IPS-18c (cell line): ENCODE measurements around the gene TM2D3.
"Not testable (repeated sequence)": the region's sequence is repeated elsewhere in the genome, so short reads cannot be mapped to it uniquely, and the experiment has no call there.

Source experiments
- H3K4me3 ChIP-seq: 2 replicates; pipeline ENCODE4 v1.7.0; 2013; ENCODE audit warnings: low read depth, mild to moderate bottlenecking, low read length, moderate library complexity; ENCODE audit not compliant: insufficient read depth
- H3K9me3 ChIP-seq: one replicate; pipeline ENCODE4 v1.6.1; 2013; ENCODE audit warnings: mild to moderate bottlenecking, low read length, moderate library complexity; ENCODE audit not compliant: control insufficient read depth, insufficient read depth

TM2D3 gene

DNA sequence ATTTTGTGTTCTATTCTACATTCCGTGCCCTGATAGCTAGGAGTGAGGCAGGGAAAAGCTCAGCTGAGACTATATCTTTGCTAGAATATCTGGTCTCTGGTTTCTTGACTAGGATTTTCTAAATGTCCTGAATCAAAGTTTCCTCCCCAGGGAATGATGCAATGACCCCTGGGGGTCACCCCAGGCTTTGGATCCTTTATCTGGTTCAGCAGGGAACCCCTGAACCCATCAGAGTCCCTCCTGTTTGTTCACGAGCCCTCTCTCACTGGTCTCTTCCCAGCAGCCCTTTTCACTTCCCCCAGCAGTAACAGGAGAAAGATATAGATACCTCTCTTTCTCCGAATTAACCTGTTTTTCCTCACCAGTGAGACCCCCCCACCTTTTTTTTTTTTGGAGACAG, 14.3 kb downstream of the TM2D3 start:
- no peak overlapping the region for H3K4me3 ChIP-seq
- H3K9me3 ChIP-seq: no peaks in the 10 kb centered on the region

DNA sequence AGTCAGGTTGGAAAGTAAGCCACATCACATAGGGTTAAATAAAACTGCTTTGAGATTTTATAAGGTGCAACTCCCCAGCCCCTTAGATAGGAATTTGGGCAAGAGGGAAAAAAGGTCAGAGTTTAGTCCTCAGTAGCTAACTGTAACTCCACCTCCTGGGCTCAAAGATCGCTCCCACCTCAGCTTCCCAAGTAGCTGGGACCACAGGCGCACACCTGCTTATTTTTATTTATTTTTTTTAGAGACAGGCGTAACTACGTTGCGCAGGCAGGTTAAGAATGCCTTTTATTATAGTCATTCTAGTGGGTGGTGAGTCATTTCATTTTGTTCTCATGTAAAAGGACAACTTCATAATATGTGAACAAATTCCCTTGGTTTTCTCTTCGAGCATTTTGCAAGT, 14.7 kb downstream of the TM2D3 start:
- no peak overlapping the region for H3K4me3 ChIP-seq
- H3K9me3 ChIP-seq: no peaks in the 10 kb centered on the region

DNA sequence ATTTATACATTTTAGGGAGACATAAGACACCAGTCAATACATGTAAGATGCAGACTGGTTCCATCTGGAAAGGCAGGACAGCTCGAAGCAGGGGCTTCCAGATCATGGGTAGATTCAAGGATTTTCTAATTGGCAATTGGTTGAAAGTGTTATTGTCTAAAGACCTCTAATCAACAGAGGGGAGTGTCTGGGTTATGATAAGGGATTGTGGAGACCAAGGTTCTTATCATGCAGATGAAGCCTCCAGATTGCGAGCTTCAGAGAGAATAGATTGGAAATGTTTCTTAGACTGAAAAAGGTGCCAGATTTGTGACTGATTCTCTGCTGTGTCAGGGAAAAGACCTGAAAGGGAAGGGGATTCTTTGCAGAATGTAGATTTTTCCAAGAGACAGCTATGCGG, 15.1 kb downstream of the TM2D3 start:
- H3K4me3 ChIP-seq: no peak overlapping the region
- H3K9me3 ChIP-seq: no peaks in the 10 kb centered on the region

DNA sequence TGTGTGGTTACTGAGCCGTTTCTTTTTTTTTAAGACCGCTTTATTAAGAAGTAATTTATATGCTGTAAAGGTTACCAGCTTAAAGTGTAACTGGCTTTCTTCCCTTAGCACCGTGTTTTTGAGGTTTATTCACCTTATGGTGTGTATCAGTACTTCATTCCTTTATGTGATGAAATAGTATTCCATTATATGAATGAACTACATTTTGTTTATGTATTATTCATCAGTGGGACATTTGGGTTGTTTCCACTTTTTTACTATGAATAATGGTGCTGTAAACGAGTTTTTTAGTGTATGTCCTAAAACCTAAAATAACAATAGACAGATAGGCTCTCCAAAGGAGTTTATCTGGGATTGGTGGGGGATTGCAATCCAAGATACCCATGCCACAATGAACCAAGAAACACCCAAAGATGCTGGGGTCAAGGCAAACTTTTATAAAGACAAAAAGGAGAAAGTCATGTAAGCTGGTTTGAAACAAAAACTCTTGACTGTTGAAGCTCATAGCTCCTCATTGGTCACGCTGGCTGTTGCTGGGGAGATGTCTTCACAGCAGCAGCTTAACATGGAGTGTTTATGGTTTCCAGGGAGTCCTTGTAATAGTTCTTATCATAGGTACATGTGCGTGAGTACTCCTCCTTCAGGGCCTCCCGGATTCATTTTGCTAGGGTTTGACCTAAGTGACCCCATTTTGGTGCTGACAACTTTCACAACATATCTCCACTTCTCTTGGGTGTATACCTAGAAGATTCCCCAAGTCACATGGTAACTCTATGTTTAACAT, 16.0 kb downstream of the TM2D3 start:
- Histone ChIP-seq H3K4me3 (no peak overlapping the region), H3K9me3 (no peaks in the 10 kb centered on the region)

DNA sequence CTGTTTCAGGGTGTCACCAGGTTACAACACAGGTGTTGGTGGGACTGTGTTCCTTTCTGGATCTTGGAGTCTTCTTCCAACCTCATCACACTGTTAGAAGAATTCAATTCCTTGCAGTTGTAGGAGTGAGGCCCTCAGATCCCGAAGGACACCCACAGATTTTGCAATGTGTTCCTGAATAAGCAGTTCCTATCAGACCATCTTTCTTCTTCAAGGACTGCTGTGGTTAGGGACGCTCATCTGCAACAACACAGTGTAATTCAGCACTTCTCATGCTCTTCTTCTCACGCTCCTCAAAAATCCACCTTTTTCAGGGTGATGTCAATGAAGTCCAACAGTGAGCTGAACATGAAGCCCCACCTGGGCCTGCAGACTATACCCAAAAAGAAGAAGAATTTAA, 18.8 kb downstream of the TM2D3 start:
- H3K9me3 ChIP-seq: no peaks in the 10 kb centered on the region
- no peak overlapping the region for H3K4me3 ChIP-seq

DNA sequence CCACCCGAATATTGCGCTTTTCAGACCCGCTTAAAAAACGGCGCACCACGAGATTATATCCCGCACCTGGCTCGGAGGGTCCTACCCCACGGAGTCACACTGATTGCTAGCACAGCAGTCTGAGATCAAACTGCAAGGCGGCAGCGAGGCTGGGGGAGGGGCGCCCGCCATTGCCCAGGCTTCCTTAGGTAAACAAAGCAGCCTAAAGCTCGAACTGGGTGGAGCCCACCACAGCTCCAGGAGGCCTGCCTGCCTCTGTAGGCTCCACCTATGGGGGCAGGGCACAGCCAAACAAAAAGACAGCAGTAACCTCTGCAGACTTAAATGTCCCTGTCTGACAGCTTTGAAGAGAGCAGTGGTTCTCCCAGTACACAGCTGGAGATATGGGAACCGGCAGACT, 25.5 kb downstream of the TM2D3 start:
- H3K4me3 ChIP-seq: not testable (repeated sequence)

DNA sequence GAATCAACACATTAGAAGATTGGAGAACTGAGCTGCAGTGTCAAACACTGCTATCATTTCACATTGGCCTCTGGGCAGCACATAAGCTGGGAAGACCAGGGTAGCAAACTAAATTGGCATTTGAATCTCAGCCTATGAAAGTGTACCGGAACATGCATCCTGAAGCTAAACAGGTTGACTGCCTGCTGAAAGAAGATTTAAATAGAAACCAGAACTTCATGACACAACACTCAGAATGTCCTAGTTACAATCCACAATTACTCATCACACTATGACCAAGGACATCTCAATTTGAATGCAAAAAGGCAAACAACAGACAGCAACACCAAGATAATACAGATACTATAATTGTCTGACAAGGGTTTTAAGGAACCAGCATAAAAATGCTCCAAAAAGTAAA, 26.2 kb downstream of the TM2D3 start:
- H3K4me3 ChIP-seq: no peak overlapping the region; the same call in 1 of the 2 replicates
- peaks cover 5% of the 10 kb centered on the region for H3K9me3 ChIP-seq

More for the DNA sequence above, 25.5 kb downstream of the TM2D3 start:
- not testable (repeated sequence) for H3K9me3 ChIP-seq

DNA sequence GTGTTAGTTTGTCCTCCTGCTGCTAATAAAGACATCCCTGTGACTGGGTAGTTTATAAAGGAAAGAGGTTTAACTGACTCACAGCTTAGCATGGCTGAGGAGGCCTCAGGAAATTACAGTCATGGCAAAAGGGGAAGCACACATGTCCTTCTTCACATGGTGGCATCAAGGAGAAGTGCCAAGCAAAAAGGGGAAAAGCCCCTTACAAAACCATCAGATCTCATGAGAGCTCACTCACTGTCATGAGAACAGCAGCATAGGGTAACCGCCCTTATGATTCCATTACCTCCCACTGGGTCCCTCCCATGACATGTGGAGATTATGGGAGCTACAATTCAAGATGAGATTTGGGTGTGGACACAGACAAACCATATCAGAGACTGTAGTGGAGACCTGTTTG, 27.0 kb downstream of the TM2D3 start:
- H3K9me3 ChIP-seq: peaks cover 5% of the 10 kb centered on the region
- H3K4me3 ChIP-seq: no peak overlapping the region

DNA sequence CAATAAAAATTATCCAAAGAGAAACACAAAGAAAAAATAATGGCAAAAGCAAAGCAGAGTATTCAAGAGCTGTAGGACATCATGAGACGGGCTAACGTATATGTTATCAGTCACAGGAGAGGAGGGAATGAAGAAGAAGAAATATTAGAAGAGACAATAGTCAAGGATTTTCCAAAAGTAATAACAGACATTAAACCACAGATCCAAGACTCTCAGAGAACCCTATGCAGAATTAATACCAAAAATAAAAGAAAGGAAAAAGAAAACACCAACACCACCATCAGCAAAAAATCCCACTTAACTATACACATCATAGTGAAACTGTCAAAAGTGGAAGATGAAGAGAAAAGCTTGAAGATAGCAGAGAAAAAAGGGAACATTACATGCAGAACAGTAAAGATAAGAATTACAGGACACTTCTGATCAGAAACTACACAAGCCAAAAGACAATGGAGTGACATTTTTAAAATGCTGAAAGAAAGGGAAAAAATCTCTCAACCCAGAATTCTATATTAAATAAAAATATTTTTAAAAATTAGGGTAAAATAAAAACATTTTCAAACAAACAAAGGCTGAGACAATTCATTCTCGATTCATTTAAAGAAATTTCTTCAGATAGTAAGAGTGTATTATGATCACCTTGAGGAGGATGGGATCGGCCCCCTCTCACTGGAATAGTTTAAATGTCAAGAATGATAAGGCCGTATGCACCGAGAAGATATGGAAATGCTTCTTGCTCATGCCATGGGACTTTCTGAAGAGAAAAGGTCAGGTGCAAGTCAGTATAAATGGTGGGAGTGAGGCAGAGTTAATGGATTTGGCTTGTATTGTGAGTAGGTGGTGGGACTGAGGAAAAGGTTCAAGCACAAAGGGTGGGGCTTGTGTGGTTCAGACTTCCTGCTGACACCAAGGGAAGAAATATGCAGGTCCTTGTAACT, 28.5 kb downstream of the TM2D3 start:
- peaks cover 5% of the 10 kb centered on the region for H3K9me3 ChIP-seq
- no peak overlapping the region for H3K4me3 ChIP-seq

DNA sequence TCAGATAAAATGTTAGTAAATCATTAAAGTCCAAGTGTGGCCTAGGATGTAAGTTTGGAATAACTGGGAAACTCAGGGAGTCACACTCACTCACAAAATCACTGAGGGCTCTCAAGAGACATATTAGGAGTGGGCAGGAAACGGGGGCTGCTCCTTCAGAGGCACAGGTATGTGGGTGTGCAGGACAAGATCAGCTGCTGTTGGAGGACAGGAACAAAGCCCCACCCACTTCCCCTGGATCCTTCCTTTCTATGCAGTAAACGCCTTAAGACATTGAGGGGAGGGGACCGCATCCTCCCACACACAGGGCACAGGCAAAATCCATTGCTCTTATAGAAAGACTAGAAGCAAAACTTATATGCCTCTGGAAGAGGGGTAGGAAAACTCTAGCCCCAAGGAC, 30.2 kb downstream of the TM2D3 start:
- Histone ChIP-seq H3K9me3 (peaks cover 5% of the 10 kb centered on the region), H3K4me3 (no peak overlapping the region)

DNA sequence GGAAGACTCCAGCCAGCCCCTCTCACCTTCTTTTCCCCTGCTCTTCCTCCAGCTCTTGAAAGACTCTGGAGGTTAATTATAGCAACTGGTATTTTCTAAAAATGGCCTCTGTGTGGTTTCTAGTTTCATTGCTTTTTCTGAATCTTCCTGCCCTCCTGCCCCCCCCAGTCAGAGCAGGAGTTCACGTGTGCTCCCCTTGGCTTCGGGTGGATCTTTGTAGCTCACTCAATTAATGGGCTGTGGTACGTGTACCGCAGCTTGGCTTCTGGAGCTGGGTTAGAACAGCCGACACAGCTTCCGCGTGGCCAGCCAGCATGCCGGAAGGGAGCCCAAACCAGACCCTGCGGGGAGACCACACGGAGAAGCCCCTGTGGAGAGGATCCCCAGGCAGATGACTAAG, 31.5 kb downstream of the TM2D3 start:
- peaks cover 5% of the 10 kb centered on the region for H3K9me3 ChIP-seq
- H3K4me3 ChIP-seq: no peak overlapping the region

DNA sequence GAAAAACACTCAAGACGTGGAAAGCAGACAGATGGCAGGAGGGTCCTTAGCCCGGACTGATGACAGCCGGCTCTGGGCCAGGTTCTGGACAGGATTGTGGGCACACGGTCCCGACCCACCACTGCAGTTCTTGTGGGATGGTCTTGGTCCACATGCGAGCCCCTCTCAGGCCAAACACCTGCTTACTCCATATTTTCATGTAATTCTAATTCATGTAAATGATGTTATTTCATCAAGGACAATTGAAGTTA, 32.6 kb downstream of the TM2D3 start:
- Histone ChIP-seq H3K4me3 (no peak overlapping the region), H3K9me3 (peaks cover 3% of the 10 kb centered on the region)

DNA sequence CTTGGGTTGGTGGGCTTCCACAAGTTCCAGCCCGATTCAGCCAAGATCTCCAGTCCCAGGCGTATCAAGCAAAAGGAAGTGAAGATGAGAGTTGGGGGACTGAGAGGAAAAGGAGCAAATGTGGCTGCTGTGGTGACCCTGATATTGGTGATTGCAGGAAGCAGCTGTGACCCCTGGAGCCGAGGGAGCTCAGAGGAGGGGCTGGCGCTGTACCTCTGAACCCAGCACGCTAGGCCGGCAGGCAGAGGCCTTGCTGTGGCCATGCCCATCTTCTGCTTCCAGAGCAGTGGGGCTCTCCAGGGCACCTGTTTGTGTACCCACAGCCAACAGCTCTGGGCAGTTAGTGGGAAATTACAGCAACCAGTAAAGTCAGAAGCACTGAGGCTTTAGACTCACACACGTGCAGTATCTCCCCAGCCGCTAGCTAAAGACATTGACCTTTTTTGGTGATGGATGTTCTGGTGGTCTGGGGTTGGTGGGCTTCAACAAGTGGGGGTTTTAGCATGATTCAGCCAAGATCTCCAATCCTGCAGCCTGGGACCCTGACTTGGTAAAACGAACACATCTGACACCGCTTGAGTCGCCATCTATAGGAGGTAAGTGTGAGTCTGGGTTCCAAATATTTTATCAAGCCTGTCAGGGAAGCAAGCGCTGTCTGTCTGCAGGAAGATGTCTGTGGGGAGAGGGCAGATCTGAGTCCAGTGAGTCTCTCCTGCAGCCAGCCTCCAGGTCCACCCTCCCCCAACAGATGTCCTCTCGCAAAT, 33.1 kb downstream of the TM2D3 start:
- Histone ChIP-seq H3K9me3 (no peaks in the 10 kb centered on the region), H3K4me3 (no peak overlapping the region)

DNA sequence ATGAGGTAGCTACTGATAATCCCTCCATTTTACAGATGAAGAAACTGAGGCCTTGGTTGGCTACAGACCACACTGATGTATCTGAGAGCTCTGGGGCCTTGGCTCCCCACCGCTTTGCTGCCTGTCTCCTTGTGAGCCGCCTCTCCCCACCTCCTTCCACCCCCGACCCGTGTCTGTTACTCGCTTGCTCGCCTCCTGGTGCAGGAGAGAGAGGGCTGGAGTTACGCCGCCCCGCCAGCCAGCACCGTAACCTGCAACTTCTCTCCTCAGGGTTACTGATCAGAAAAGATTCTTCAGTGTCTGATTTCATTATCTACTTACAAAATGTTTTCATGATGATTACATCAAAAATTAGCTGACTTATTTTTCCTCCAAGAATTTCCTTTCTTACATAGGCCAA, 34.1 kb downstream of the TM2D3 start:
- Histone ChIP-seq H3K4me3 (no peak overlapping the region), H3K9me3 (no peaks in the 10 kb centered on the region)

DNA sequence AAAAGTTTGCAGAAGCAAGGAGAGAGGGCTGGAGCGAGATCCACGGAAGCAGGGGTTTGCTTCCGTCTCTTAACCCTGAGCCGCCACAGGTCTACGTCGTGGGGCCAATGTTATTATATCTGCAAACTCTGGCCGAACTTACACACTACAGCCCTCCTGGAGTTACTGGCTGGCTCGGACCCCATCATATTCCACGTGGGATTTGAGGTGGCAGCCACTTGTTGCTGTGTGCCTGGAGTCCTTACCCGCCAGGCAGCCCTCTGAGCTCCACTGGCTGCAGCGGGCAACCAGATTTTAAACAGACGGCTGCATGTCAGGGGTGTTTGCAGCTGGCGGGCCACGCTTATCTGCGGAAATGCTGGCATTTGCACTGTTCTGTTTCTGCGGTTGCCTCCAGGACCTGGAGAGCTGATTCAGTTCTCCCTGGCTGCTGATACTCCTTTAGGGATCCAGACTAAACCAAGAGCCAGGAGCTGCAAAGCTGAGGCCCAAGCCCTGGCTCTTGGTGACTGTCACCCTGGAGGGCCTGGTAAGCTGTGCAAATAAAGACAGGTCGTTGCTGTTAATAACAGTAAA, 34.7 kb downstream of the TM2D3 start:
- Histone ChIP-seq H3K9me3 (no peaks in the 10 kb centered on the region), H3K4me3 (no peak overlapping the region)

DNA sequence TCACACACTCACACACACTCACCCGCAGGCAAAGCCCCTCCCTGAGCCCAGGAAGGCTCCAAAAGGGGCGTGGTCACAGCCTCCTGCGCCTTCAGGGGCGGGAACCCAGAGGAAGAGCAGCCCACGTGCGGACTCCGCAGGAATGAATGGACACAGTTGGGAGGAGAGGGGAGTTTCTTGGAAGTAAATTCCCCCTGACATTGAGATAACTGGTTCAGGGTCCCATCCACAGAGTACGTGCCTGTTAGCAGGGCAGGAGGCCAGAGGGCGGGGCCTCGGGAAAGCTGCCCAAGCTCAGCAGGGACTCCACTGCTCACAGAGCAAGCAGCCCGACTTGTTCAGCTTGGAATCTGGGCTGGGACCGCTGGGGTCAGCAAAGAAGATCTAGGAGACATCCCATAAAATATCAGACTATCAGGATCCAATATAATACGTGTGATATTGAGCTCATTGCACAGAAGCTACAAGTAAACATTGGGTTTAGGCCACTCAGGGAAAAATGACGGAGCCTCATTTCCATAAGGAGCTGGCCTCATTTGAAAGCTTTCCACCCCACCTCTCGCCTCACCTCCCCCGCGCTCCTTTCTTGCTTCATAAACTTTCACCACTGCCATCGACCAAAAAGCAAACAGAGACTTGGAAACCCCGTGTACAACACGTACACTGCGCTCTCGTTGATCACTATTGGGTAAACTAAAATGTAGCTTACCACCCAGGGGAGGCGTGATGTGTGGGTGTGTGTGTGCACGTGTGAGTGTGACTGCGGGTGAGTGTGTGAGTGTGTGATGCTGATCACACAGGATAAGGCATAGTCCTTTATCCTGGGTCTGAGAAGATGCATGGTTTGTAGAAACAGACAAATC, 36.0 kb downstream of the TM2D3 start:
- Histone ChIP-seq H3K9me3 (no peaks in the 10 kb centered on the region), H3K4me3 (0 out of 2 replicates have a peak overlapping the region, but pooled peaks have one; percentile 25)
